NCI-H2227 (cell line): ENCODE results near the gene LDHD.

Experiments used
- DNase-seq: peaks from one replicate; lab custom pipeline; 2025; ENCODE audit not compliant: unreplicated experiment; lab: John Stamatoyannopoulos, UW

Gene LDHD

GRCh38 chr16:75081179-75081859 is 35.3 kb downstream of the LDHD start:
- DNase-seq, result no peak

GRCh38 chr16:75080205-75081029 is 36.2 kb downstream of the LDHD start:
- no peak for DNase-seq

GRCh38 chr16:75079346-75079926 is 37.1 kb downstream of the LDHD start:
- DNase-seq, result no peak

- no peak for DNase-seq
Measured at GRCh38 chr16:75078886-75079285, 37.7 kb downstream of the LDHD start.

GRCh38 chr16:75075688-75076268 is 40.8 kb downstream of the LDHD start:
- no peak for DNase-seq

- no peak for DNase-seq
Measured at GRCh38 chr16:75074920-75075687, 41.5 kb downstream of the LDHD start.

- DNase-seq, result no peak
Measured at GRCh38 chr16:75074304-75074793, 42.2 kb downstream of the LDHD start.

GRCh38 chr16:75073545-75074303 is 42.9 kb downstream of the LDHD start:
- DNase-seq, result no peak

DNA sequence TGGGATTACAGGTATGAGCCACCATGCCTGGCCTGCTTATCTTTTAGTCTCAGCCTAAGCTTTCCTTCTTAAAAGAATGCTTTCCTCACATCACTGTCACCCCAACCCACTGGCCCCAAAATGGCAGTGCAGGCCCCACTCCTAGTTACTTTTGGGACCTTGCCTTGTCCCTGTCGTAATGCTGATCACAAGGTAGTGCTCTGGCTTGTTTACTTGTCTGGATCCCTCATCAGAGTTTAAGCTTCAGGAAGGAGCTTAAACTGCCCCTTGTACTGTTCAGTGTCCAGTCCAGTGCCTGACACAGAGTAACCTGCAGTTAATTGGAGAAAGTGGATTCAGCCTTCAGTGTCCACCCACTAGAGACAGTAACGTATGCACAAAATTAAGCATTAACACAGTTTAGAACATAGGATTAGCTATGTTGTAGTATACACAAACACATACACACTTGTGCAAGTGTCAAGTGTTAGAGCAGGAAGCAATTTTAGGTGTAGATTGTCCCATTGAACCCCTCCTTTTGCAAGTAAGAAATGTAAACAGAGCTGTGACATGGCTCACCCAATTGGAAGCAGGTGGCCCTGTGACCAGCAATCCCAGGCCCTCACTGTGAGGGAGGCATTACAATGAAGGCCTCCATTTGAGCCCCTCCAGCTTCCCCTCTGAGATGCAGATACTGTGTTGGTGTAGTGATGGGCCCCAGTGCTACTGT is 44.2 kb downstream of the LDHD start:
- no peak for DNase-seq

- DNase-seq, result no peak
Measured at GRCh38 chr16:75071621-75072020, 45.0 kb downstream of the LDHD start.

GRCh38 chr16:75070012-75070841 is 46.4 kb downstream of the LDHD start:
- no peak for DNase-seq

- DNase-seq, result no peak
Measured at GRCh38 chr16:75068085-75069031, 48.2 kb downstream of the LDHD start.

DNA sequence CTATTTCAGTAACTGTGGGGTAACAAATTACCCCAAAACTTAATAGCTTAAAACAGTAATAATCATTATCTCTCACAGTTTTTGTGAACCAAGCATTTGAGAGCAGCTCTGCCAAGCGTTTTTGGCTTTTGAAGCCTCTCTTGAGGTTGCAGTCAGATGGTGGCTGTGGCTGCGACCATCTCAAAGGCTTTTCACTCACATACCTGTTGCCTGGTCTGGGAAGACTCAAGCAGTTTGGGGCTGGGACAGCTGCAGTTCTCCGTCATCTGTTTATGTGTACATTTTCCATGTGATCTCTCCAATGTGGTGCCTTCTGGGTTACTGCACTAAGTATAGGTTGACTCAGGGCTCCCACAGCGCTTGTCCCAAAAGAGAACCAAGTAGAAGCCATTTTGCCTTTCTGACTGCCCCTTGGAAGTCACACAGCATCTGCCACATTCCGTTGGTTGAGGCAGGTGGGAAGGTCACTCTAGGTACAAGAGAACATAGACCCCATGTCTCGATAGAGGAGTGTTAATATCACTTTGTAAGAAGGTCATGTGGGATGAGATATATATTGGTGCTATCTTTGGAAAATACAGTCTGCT is 49.6 kb downstream of the LDHD start:
- DNase-seq, result no peak

GRCh38 chr16:75065521-75066149 is 50.9 kb downstream of the LDHD start:
- DNase-seq, result no peak

DNA sequence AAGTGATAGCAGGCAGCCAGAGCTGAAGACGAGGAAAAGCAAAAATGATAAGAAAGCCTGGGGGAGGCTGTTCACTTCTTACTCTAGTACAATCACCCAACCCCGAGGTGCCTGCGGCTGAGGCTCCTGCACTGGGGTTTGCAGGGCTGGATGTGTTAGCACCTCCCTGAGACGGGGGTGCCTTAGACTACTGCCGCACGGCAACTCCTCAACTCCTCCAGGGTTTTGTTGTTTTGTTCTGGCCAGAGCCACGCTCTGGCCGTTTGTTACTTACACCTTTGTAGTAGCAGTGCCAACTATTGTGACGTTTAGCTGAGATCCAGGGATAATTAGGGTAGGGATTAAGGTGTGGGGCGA is 51.5 kb downstream of the LDHD start:
- no peak for DNase-seq

GRCh38 chr16:75064403-75065148 is 52.0 kb downstream of the LDHD start:
- no peak for DNase-seq
